DOHH2 (cell line): Measurements from ENCODE around the gene PRKAA1.

ENCODE experiments used
- H3F3A ChIP-seq: fragments of 200-600 bp; sonication (generic), shearing (Covaris generic); 2 replicates; pipeline ENCODE4 v1.6.0; 2016; ENCODE audit warnings: antibody characterized with exemption, mild to moderate bottlenecking; ENCODE audit not compliant: control insufficient read depth, insufficient read depth
- H3K27ac ChIP-seq: fragments of 200-600 bp; sonication (generic); 2 replicates; pipeline ENCODE4 v1.5.1; 2014; ENCODE audit warnings: low read depth, mild to moderate bottlenecking, low read length, moderate library complexity
- H3K27me3 ChIP-seq: fragments of 200-600 bp; sonication (generic); 2 replicates; pipeline ENCODE4 v1.6.1; 2014; ENCODE audit warnings: mild to moderate bottlenecking, low read length, mixed read lengths; ENCODE audit not compliant: control insufficient read depth
- H3K36me3 ChIP-seq: fragments of 200-600 bp; sonication (generic); 2 replicates; pipeline ENCODE4 v1.6.1; 2014; ENCODE audit warnings: mild to moderate bottlenecking, low read length, moderate library complexity, mixed read lengths; ENCODE audit not compliant: control insufficient read depth
- H3K4me1 ChIP-seq: fragments of 200-600 bp; sonication (generic); 2 replicates; pipeline ENCODE4 v1.6.1; 2014; ENCODE audit warnings: mild to moderate bottlenecking, low read length, mixed read lengths; ENCODE audit not compliant: control insufficient read depth
- H3K4me2 ChIP-seq: fragments of 200-600 bp; sonication (generic); 2 replicates; pipeline ENCODE4 v1.6.0; 2014; ENCODE audit warnings: mild to moderate bottlenecking, low read length, moderate library complexity
- H3K4me3 ChIP-seq: fragments of 200-600 bp; sonication (generic); 2 replicates; pipeline ENCODE4 v1.5.1; 2014; ENCODE audit warnings: mild to moderate bottlenecking, low read length, mixed read lengths
- H3K79me2 ChIP-seq: fragments of 200-600 bp; sonication (generic); 2 replicates; pipeline ENCODE4 v1.6.1; 2014; ENCODE audit warnings: mild to moderate bottlenecking, low read length, mixed read lengths; ENCODE audit not compliant: control insufficient read depth
- H3K9me2 ChIP-seq: fragments of 200-600 bp; sonication (generic); replicated peaks from 2 replicates; pipeline ENCODE4 v1.6.1; 2014; ENCODE audit warnings: mild to moderate bottlenecking, low read length, mixed read lengths; ENCODE audit not compliant: control insufficient read depth
- H3K9me3 ChIP-seq: fragments of 200-600 bp; sonication (generic); 2 replicates; pipeline ENCODE4 v1.6.1; 2014; ENCODE audit warnings: antibody characterized with exemption, low read length, mixed read lengths; ENCODE audit not compliant: control insufficient read depth, insufficient read depth
- H4K20me1 ChIP-seq: fragments of 200-600 bp; sonication (generic); 2 replicates; pipeline ENCODE4 v1.6.0; 2014; ENCODE audit warnings: low read depth, mild to moderate bottlenecking, antibody characterized with exemption, low read length, moderate library complexity; ENCODE audit not compliant: control insufficient read depth, insufficient read depth
- CTCF ChIP-seq: fragments of 200-600 bp; sonication (generic); IDR thresholded peaks from one replicate; pipeline ENCODE4 v1.5.1; 2014; ENCODE audit warnings: antibody characterized with exemption, mild to moderate bottlenecking, low read depth, low read length; ENCODE audit not compliant: poor library complexity, severe bottlenecking
- EZH2phosphoT487 ChIP-seq: fragments of 200-600 bp; sonication (generic); IDR thresholded peaks from 2 replicates; pipeline ENCODE4 v1.6.1; 2017; ENCODE audit warnings: borderline replicate concordance, mild to moderate bottlenecking, antibody characterized with exemption, low read length, moderate library complexity, mixed read lengths

PRKAA1 gene

GRCh38 chr5:40838086-40838485 lies 39.9 kb upstream of the PRKAA1 start:
- Histone ChIP-seq H3K4me1 (peaks cover 55% of the 10 kb centered on the region), H3K4me2 (peak overlapping the region; percentile 37), H3K27ac (no peak overlapping the region), H3K79me2 (peaks cover 31% of the 10 kb centered on the region), H3K36me3 (peaks cover 19% of the 10 kb centered on the region), H3F3A (peaks cover 24% of the 10 kb centered on the region), H3K4me3 (0 out of 2 replicates have a peak overlapping the region, but pooled peaks have one; percentile 7), H3K9me3 (no peaks in the 10 kb centered on the region), H3K9me2 (no peaks in the 10 kb centered on the region), H3K27me3 (0 out of 2 replicates have a peak, but pooled peaks cover 2% of the 10 kb centered on the region), H4K20me1 (peaks cover 12% of the 10 kb centered on the region; the same call in 1 of the 2 replicates)
- TF ChIP-seq EZH2phosphoT487, result no peak
- TF ChIP-seq CTCF, result no peak

- no peaks in the 10 kb centered on the region for H3K9me2 ChIP-seq
- peaks cover 53% of the 10 kb centered on the region for H3F3A ChIP-seq
- H3K27me3 ChIP-seq, result 0 out of 2 replicates have a peak, but pooled peaks cover 2% of the 10 kb centered on the region
- TF ChIP-seq CTCF, result no peak
- TF ChIP-seq EZH2phosphoT487, result no peak
- H3K79me2 ChIP-seq, result peaks cover 60% of the 10 kb centered on the region
- peak within 1 kb of the TSS; percentile 87 for H3K27ac ChIP-seq
- H3K36me3 ChIP-seq, result peaks cover 49% of the 10 kb centered on the region
- peaks cover 39% of the 10 kb centered on the region for H4K20me1 ChIP-seq
- no peaks in the 10 kb centered on the region for H3K9me3 ChIP-seq
- H3K4me1 ChIP-seq, result peaks cover 48% of the 10 kb centered on the region
- peak within 1 kb of the TSS; percentile 97 for H3K4me3 ChIP-seq
- H3K4me2 ChIP-seq, result peak within 1 kb of the TSS; percentile 91
Observed at GRCh38 chr5:40834849-40835787, 36.9 kb upstream of the PRKAA1 start, which contains the start of gene RPL37. RPL37 (minus strand) TSS chr5:40835222; CDS start chr5:40835185, 37 bp downstream.

- peaks cover 43% of the 10 kb centered on the region for H4K20me1 ChIP-seq
- peaks cover 56% of the 10 kb centered on the region for H3K36me3 ChIP-seq
- H3K79me2 ChIP-seq, result peaks cover 61% of the 10 kb centered on the region
- H3K27me3 ChIP-seq, result 0 out of 2 replicates have a peak, but pooled peaks cover 2% of the 10 kb centered on the region
- H3K27ac ChIP-seq, result peak overlapping the region; percentile 87
- peak overlapping the region; percentile 91 for H3K4me2 ChIP-seq
- H3K4me1 ChIP-seq, result peaks cover 48% of the 10 kb centered on the region
- no peaks in the 10 kb centered on the region for H3K9me2 ChIP-seq
- H3F3A ChIP-seq, result peaks cover 60% of the 10 kb centered on the region
- TF ChIP-seq EZH2phosphoT487, result no peak
- peak overlapping the region; percentile 97 for H3K4me3 ChIP-seq
- no peaks in the 10 kb centered on the region for H3K9me3 ChIP-seq
Observed at GRCh38 chr5:40834391-40834848, 36.2 kb upstream of the PRKAA1 start.
